SK-N-SH treated with all-trans-retinoic acid at 6 μM for 48 hours (cell line): ENCODE data around the gene BIRC3.
"Not testable (repeated sequence)": the region's sequence is repeated elsewhere in the genome, so short reads cannot be mapped to it uniquely, and the experiment has no call there.

Experiments
- CSDC2 ChIP-seq: fragments of 250-450 bp; sonication (Bioruptor Pico); IDR thresholded peaks from 2 replicates; pipeline ENCODE4 v1.5.0; 2020; ENCODE audit warnings: mild to moderate bottlenecking, moderate library complexity
- OSR1 ChIP-seq: fragments of 250-450 bp; sonication (Bioruptor Pico); IDR thresholded peaks from 2 replicates; pipeline ENCODE4 v1.8.0; 2022; ENCODE audit warnings: moderate library complexity, mild to moderate bottlenecking, inconsistent platforms
- ZFP30 ChIP-seq: fragments of 450-650 bp; formaldehyde crosslinking; IDR thresholded peaks from 2 replicates; pipeline ENCODE4 v1.5.0; 2022; ENCODE audit warnings: mild to moderate bottlenecking, moderate library complexity
- TF ChIP-seq, protein P1 (sequence below): fragments of 250-450 bp; sonication (Bioruptor Pico); IDR thresholded peaks from 2 replicates; pipeline ENCODE4 v1.8.0; 2020; ENCODE audit warnings: mild to moderate bottlenecking, moderate library complexity, borderline replicate concordance
- TF ChIP-seq, protein P2 (sequence below): fragments of 250-450 bp; sonication (Bioruptor Pico); IDR thresholded peaks from 2 replicates; pipeline ENCODE4 v1.8.0; 2021; ENCODE audit warnings: low read depth, mild to moderate bottlenecking, moderate library complexity, borderline replicate concordance
- TF ChIP-seq, protein P3 (sequence below): fragments of 250-450 bp; sonication (Bioruptor Pico); IDR thresholded peaks from 2 replicates; pipeline ENCODE4 v1.5.0; 2020; ENCODE audit warnings: mild to moderate bottlenecking, moderate library complexity

DNA sequence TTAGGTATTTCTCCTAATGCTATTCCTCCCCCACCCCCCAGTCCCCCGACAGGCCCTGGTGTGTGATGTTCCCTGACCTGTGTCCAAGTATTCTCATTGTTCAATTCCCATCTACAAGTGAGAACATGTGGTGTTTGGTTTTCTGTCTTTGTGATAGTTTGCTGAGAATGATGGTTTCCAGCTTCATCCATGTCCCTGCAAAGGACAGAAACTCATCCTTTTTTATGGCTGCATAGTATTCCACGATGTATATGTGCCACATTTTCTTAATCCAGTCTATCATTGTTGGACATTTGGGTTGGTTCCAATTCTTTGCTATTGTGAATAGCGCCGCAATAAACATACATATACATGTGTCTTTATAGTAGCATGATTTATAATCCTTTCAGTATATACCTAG is 20.5 kb upstream of the BIRC3 start:
- TF ChIP-seq CSDC2 (CRISPR knock-in tag); OSR1; ZFP30 (CRISPR knock-in tag): not testable (repeated sequence)
- TF ChIP-seq, protein P1, sequence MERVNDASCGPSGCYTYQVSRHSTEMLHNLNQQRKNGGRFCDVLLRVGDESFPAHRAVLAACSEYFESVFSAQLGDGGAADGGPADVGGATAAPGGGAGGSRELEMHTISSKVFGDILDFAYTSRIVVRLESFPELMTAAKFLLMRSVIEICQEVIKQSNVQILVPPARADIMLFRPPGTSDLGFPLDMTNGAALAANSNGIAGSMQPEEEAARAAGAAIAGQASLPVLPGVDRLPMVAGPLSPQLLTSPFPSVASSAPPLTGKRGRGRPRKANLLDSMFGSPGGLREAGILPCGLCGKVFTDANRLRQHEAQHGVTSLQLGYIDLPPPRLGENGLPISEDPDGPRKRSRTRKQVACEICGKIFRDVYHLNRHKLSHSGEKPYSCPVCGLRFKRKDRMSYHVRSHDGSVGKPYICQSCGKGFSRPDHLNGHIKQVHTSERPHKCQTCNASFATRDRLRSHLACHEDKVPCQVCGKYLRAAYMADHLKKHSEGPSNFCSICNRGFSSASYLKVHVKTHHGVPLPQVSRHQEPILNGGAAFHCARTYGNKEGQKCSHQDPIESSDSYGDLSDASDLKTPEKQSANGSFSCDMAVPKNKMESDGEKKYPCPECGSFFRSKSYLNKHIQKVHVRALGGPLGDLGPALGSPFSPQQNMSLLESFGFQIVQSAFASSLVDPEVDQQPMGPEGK (CRISPR knock-in tag): not testable (repeated sequence)
- TF ChIP-seq, protein P2, sequence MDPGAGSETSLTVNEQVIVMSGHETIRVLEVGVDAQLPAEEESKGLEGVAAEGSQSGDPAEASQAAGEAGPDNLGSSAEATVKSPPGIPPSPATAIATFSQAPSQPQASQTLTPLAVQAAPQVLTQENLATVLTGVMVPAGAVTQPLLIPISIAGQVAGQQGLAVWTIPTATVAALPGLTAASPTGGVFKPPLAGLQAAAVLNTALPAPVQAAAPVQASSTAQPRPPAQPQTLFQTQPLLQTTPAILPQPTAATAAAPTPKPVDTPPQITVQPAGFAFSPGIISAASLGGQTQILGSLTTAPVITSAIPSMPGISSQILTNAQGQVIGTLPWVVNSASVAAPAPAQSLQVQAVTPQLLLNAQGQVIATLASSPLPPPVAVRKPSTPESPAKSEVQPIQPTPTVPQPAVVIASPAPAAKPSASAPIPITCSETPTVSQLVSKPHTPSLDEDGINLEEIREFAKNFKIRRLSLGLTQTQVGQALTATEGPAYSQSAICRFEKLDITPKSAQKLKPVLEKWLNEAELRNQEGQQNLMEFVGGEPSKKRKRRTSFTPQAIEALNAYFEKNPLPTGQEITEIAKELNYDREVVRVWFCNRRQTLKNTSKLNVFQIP: not testable (repeated sequence)
- TF ChIP-seq, protein P3, sequence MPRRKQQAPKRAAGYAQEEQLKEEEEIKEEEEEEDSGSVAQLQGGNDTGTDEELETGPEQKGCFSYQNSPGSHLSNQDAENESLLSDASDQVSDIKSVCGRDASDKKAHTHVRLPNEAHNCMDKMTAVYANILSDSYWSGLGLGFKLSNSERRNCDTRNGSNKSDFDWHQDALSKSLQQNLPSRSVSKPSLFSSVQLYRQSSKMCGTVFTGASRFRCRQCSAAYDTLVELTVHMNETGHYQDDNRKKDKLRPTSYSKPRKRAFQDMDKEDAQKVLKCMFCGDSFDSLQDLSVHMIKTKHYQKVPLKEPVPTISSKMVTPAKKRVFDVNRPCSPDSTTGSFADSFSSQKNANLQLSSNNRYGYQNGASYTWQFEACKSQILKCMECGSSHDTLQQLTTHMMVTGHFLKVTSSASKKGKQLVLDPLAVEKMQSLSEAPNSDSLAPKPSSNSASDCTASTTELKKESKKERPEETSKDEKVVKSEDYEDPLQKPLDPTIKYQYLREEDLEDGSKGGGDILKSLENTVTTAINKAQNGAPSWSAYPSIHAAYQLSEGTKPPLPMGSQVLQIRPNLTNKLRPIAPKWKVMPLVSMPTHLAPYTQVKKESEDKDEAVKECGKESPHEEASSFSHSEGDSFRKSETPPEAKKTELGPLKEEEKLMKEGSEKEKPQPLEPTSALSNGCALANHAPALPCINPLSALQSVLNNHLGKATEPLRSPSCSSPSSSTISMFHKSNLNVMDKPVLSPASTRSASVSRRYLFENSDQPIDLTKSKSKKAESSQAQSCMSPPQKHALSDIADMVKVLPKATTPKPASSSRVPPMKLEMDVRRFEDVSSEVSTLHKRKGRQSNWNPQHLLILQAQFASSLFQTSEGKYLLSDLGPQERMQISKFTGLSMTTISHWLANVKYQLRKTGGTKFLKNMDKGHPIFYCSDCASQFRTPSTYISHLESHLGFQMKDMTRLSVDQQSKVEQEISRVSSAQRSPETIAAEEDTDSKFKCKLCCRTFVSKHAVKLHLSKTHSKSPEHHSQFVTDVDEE (CRISPR knock-in tag): not testable (repeated sequence)
